ENCODE results near the gene LCNL1. TPM values are rescaled to one million over a fixed set of nuclear protein-coding genes. Genes with fewer than 3 reads are reported as not detected.
A peak's percentile ranks its signal among the peaks of the same experiment; 100 is the strongest.
"Not testable (repeated sequence)": the region's sequence is repeated elsewhere in the genome, so short reads cannot be mapped to it uniquely, and the experiment has no call there.

Gene LCNL1
- total RNA-seq, 1 donor = 3.5 TPM

DNA sequence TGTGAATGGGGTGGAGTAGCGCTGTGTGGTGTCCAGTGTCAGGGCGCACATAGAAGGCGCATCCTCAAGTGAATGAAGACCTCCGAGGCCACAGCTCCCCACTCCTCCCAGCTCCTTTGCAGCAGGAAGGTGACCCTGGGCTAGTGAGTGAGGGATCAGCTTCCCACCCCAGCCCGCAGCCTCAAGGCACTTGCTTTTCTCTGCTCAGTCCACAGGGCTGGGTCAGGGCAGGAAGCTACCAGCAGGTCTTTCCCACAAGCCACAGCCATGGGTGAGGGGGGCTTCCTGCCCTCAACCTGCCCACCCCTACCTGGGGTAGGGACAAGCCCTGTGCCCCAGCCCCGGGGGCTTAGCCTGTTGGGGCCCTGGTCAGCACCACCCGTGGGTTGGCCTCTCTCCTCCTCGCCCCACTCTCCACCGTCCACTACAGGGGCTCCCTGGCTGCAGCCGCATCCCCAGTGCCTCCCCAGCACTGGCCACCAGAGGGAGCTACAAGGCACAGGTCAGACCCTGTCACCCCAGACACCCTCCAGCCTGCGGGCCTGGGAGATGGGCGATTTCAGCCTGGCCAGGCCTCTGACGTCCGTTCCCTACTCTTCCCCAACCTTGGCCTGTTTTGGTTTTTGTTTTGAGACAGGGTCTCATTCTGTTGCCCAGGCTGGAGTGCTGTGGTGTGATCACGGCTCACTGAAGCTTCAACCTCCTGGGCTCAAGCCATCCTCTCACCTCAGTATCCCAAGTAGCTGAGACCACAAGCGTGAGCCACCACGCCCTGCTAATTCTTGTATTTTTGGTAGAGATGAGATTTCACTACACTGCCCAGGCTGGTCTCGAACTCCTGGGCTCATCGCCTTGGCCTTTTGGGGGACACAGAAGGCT, 46.5 kb downstream of the LCNL1 start:
- TF ChIP-seq, protein P1, sequence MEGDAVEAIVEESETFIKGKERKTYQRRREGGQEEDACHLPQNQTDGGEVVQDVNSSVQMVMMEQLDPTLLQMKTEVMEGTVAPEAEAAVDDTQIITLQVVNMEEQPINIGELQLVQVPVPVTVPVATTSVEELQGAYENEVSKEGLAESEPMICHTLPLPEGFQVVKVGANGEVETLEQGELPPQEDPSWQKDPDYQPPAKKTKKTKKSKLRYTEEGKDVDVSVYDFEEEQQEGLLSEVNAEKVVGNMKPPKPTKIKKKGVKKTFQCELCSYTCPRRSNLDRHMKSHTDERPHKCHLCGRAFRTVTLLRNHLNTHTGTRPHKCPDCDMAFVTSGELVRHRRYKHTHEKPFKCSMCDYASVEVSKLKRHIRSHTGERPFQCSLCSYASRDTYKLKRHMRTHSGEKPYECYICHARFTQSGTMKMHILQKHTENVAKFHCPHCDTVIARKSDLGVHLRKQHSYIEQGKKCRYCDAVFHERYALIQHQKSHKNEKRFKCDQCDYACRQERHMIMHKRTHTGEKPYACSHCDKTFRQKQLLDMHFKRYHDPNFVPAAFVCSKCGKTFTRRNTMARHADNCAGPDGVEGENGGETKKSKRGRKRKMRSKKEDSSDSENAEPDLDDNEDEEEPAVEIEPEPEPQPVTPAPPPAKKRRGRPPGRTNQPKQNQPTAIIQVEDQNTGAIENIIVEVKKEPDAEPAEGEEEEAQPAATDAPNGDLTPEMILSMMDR (IDR thresholded peaks at IDR 0.05; ENCODE audit: insufficient read depth, low read depth, low read length) = peak; percentile 93
- peak overlapping the region; percentile 65 for H3K4me3 ChIP-seq (ENCODE audit: low read depth, low read length)
- peak; percentile 61 for DNase-seq (ENCODE audit: low read depth)

DNA sequence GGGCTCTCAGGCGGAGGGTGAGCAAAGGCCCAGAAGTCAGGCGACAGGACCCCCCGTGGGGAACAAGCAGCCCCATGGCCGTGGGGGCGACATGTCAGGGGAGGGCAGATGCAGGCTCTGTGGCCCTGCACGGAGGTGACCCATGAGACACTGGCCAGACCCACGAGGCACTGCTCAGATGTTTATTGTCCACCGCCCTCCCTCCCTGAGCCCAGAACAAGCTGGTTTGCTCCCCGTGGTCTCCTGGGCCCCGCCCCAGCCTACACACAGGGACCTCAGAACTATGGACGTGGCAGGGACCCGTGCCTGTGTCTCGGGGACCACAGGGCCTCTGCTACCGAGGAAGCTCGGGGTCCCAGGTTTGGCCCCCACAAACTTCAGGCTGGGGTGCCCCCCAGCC, 47.2 kb downstream of the LCNL1 start:
- DNase-seq (ENCODE audit: low read depth) = no peak
- H3K4me3 ChIP-seq (ENCODE audit: low read depth, low read length) = no peak overlapping the region
- TF ChIP-seq, protein P1 (IDR thresholded peaks at IDR 0.05; ENCODE audit: insufficient read depth, low read depth, low read length) = no peak

DNA sequence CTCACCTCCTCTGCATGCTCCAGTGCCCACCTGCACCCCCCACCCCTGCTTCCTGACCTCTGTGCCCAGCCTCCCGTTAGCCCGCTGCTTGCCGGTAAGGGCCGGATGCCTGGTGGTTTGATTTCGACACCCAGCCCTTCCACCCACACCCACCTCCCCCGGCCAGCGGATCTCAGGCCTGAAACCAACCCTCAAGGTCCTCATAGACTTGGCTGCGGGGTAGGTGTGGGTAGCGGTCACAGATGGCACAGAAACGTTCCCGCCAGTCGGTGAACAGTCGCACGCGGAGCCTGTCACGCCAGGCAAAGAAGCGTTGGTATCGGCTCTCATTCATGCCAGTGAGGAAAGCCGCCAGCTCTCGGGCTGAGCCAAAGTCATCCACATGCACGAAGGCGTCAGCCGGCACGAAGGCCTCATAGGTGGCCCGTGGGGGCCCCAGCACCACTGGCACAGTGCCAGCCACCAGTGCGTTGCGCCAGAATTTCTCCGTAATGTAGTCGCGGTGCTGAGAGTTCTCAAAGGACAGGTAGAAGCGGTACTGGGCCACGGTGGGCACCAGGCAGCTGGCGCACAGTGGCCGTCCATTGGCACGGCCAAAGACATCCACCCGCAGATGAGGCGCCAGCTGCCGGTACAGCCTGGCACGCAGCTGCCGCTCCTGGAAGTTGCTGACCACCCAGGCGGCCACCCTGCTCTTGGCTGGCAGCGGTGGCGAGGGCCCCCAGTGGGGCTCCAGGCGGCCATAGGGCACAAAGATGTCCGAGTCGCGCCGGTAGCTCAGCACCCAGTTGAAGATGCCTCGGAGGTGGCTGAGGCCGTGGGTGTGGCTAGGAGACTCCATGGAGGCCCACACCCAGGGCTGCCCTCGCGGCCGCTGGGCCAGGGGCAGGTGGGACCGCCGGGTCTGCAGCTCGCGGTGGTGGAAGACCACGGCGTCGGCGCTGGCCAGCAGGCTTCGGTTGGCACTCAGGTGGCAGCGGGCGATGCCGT, 48.0 kb downstream of the LCNL1 start:
- DNase-seq (ENCODE audit: low read depth) = no peak
- no peak overlapping the region for H3K4me3 ChIP-seq (ENCODE audit: low read depth, low read length)
- TF ChIP-seq, protein P1 (IDR thresholded peaks at IDR 0.05; ENCODE audit: insufficient read depth, low read depth, low read length) = no peak

DNA sequence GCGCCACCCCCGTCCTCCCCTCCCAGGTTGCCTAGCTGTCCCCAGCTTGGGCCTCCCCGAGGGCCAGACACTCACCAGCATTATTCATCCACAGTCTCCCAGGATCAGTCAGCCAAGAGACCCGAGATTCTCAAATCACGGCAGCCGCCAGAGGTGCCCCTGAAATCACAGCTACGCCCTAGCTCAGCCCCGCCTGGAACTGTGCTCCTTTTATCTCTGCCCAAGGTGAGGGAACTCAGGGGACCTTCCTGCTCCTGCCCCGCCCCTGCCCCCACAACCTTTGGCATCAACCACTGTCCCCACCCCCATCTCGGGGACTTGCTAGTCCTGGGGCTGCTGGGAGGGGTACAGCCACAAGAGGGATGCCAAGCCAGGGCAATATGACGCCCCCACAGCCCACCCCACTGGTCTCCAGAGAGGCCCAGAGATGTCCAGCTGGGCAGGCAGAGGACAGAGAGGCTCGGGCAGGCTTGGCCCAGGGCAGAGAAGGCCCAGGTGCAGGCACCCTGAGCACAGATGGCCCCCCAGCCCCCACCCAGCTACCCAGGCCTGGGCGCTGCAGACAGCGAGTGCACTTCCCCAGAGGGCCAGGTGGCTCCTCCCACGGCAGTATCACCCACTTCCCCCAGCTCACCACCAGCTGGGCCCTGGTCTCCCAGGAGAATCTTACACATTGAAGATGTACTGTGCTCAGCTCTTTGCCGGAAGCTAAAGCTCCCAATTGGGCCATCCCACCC, 49.3 kb downstream of the LCNL1 start, which contains the start of gene FUT7:
Gene FUT7 (minus strand): TSS at position 185 of the 737 bp plus-strand sequence. CDS start 97 bp downstream, at position 88.
- H3K4me3 ChIP-seq (ENCODE audit: low read depth, low read length) = no peak within 1 kb of the TSS
- TF ChIP-seq, protein P1 (IDR thresholded peaks at IDR 0.05; ENCODE audit: insufficient read depth, low read depth, low read length) = no peak
- DNase-seq (ENCODE audit: low read depth) = no peak

DNA sequence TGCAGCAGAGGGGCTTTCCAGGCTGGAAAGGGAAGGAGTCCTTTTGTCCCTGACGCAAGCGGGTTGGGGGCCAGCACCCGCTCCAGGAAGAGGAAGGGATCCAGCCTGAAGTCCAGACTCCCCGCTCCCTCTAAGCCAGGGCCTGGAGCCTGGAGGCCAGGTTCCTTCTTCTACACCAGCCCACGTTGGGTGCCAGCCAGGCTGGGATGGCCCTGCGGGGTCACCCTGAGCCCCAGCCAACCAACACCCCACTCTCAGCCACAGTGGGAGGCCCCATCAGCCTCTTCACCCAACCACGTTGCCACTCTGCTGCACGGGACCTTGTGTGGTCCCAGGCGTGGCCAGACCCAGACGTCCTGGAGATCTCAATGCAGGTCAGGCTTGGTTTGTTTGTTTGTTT, 50.1 kb downstream of the LCNL1 start:
- TF ChIP-seq, protein P1 (IDR thresholded peaks at IDR 0.05; ENCODE audit: insufficient read depth, low read depth, low read length) = no peak
- no peak overlapping the region for H3K4me3 ChIP-seq (ENCODE audit: low read depth, low read length)
- no peak for DNase-seq (ENCODE audit: low read depth)

DNA sequence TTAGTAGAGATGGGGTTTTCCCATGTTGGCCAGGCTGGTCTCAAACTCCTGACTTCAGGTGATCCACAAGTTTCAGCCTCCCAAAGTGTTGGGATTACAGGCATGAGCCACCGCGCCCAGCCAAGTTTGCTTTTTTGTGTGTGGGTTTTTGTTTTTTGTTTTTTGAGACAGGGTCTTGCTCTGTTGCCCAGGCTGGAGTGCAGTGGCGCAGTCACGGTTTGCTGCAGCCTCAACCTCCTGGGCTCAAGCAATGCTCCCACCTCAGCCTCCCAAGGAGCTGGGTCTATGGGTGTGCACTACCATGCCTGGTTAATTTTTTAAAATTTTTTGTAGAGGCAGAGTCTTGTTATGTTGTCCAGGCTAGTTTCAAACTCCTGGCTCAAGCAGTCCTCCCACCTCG, 50.7 kb downstream of the LCNL1 start:
- not testable (repeated sequence) for H3K4me3 ChIP-seq (ENCODE audit: low read depth, low read length); DNase-seq (ENCODE audit: low read depth)

All from fibroblast of villous mesenchyme (primary cell).